C4-2B (cell line): ENCODE measurements around the gene IL19.
"Not testable (repeated sequence)": the region's sequence is repeated elsewhere in the genome, so short reads cannot be mapped to it uniquely, and the experiment has no call there.

ENCODE experiments used
- H3K27ac ChIP-seq: fragments of 450-650 bp; 2 replicates; pipeline ENCODE4 v1.5.1; 2017
- ZFX ChIP-seq: fragments of 450-650 bp; IDR thresholded peaks from 2 replicates; pipeline ENCODE4 v1.6.1; 2017
- TF ChIP-seq, protein P1 (sequence below): fragments of 450-650 bp; conservative IDR thresholded peaks from 2 replicates; pipeline ENCODE4 v1.5.1; 2017; ENCODE audit warnings: mild to moderate bottlenecking

The IL19 gene

DNA sequence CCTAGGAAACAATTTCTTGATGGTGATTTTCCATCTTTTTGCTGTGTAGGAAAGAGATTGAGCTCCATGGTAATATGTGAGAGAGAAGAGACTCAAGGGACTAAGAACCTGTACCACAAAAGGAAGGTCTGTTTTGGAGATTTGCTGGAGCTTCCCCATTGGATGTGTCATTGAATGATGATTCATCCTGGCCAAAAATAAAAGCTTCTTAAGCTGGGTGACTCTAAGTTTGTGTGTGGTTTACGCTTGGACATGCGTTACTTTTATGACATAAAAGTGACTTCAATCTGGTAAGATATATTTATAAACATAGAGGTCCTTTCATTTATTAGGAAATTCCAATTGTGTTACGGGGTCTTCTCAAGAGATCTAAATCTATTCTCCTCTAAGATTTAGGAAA is 17.4 kb upstream of the IL19 start:
- H3K27ac ChIP-seq, result no peak overlapping the region
- TF ChIP-seq, protein P1, sequence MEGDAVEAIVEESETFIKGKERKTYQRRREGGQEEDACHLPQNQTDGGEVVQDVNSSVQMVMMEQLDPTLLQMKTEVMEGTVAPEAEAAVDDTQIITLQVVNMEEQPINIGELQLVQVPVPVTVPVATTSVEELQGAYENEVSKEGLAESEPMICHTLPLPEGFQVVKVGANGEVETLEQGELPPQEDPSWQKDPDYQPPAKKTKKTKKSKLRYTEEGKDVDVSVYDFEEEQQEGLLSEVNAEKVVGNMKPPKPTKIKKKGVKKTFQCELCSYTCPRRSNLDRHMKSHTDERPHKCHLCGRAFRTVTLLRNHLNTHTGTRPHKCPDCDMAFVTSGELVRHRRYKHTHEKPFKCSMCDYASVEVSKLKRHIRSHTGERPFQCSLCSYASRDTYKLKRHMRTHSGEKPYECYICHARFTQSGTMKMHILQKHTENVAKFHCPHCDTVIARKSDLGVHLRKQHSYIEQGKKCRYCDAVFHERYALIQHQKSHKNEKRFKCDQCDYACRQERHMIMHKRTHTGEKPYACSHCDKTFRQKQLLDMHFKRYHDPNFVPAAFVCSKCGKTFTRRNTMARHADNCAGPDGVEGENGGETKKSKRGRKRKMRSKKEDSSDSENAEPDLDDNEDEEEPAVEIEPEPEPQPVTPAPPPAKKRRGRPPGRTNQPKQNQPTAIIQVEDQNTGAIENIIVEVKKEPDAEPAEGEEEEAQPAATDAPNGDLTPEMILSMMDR, result no peak
- TF ChIP-seq ZFX, result no peak

DNA sequence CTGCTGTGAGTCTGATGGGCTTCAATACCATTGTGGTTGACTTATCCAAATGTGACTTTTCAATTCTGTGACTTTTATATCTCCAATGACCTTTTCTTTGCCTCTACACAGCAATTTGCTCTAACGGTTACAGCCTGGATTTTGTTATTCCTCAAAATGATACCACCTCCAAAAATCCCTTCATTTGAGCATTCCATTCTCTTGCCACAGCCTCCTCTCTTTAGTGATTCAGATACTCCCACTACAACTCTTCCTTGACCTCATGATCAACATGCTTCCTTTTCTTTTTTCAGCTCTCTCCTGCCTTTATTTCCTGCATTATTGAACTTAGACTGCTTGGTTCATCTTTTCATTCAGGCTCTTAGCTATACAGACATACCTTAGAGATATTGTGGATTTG is 16.6 kb upstream of the IL19 start:
- no peak for TF ChIP-seq ZFX
- TF ChIP-seq, protein P1, result no peak
- H3K27ac ChIP-seq, result no peak overlapping the region

DNA sequence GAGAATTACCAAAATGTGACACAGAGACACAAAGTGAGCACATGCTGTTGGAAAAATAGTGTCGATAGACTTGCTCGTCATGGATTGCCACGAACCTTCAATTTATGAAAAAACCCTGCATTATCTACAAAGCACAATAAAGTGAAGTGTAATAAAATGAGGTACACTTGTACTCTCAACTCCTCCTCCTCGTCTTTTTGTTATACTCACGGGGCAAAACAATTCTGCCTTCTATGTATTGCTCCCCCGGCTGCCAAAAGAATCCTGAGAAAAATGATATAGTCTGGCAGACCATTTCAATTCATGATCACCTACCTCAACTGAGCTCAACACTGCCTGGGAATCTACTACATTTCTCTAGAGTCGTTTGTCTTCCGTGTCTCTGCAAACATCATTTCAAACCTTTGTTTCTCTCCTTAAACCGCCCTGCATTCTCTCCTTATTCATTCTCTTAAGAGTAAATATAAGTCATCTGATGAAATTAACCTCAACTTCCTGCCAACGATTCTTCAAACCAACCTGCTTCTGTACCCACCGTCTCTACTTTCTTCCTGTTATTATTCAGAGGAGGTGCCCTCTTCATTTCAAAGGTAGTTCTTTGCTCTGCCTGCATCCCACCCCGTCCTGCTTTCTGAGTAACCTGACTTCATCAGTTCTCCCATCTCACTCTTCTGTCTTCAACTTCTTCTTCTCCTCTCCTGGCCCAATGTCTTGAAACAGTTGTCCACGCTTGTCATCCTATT is 12.9 kb upstream of the IL19 start:
- H3K27ac ChIP-seq, result no peak overlapping the region
- TF ChIP-seq ZFX, result no peak
- TF ChIP-seq, protein P1, result no peak

DNA sequence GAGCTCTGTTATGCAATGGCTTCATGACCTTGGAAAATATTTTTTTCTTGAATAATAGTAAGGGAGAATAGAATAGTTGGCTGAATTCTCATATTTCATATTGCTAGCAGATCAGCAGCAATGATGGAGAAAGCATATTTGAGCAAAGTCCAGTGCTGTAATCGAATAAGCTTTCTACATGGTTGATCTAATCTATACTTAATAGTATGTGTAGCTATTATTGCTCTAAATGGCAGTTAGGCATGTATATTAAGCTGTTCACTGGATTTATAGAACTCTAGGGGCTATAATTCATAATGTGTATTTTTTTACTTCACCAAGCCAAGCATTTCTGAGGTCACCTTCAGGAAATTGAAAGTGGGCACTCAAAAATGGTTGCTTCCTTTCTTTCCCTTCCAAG is 10.0 kb upstream of the IL19 start:
- H3K27ac ChIP-seq, result no peak overlapping the region
- TF ChIP-seq, protein P1, result no peak
- TF ChIP-seq ZFX, result no peak

DNA sequence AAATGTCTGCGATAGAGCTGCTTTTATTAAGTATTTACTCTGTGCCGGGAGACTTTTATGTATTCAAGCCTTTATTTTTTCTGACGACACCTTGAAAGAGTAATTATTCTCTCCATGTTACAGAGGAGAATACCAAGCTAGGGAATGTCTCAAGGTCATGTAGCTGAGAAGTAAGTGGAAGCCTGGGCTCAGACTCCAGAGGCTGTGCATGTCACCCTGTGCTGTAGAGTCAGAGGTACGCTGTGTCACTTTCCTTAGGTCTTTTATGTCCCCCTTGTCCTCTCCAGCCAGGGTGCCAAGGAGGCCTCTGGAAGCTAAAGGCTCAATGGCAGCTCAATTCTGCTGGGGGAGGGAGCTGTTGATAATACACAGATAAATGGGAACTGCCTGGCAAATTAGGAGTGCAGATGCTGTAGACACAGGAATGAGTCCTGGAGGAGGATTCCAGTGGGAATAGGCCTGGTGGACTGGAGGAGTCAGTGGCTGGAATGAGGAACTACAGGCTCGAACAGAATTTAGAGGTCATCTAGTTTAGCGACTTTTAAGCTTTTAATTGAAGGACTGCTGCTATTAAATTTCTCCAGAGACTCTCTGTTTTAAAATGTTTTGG is 9.3 kb upstream of the IL19 start:
- H3K27ac ChIP-seq, result no peak overlapping the region
- no peak for TF ChIP-seq ZFX
- TF ChIP-seq, protein P1, result no peak

DNA sequence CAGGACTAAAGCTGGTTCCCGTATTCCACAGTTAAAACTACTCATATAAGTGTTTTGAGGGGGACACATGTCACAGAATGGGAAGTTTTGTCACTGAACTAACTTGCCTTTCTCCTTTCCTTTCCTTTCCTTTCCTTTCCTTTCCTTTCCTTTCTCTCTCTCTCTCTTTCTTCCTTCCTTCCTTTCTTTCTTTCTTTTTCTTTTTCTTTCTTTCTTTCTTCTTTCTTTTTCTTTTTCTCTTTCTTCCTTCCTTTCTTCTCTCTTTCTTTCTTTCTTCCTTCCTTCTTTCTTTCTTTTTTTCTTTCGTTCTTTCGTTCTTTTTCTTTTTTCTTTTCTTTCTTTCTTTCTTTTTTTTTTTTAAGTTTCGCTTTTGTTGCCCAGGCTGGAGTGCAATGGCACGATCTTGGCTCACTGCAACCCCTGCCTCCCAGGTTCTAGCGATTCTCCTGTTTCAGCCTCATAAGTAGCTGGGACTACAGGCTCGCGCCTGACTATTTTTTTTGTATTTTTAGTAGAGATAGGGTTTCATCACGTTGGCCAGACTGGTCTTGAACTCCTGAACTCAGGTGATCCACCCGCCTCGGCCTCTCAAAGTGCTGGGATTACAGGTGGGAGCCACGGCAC is 7.7 kb upstream of the IL19 start:
- H3K27ac ChIP-seq, result not testable (repeated sequence)

DNA sequence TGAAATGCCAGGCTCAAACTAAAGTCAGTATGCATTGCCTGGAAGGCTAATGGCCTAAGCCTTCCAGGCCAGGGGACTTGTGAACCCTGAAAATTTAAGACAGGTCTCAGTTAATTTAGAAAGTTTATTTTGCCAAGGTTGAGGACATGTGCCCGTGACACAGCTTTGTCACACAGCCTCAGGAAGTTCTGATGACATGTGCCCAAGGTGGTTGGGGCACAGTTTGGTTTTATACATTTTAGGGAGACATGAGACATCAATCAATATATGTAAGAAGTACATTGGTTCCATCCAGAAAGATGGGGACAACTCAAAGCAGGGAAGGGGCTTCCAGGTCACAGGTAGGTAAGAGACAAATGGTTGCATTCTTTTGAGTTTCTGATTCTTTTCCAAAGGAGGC is 4.8 kb upstream of the IL19 start:
- H3K27ac ChIP-seq, result not testable (repeated sequence)

DNA sequence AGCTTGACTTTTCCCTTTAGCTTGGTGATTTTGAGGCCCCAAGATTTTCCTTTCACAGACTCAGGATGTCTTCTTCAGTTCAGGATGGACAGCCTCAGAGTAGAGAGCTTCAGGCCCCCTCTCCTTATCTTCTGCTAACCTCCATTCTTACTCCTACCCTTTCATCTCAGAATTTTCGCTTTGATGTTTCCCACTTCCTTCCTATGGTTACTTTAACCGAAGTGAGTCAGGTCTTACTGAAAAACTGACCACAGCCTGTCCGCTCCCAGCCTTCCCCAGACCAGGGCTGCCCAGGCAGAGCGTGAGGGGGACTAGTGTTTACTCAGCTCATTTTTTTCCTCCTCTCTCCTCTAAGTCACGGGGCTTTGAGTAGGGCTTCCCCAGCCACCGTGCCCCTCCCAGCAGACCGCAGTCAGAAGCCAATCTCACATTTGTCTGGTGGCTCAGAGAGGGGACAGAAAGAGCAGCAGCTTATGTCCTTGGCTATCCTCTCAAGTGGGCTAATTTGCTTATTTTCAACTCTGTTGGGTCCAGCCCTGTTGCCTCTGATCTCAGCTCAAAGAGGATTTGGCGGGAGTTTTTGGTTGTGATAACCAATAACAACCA is 4.2 kb upstream of the IL19 start:
- TF ChIP-seq, protein P1, result no peak
- TF ChIP-seq ZFX, result no peak
- no peak overlapping the region for H3K27ac ChIP-seq
